Measurements from ENCODE around the gene LGALS9C. TPM values are rescaled to one million over a fixed set of nuclear protein-coding genes. Genes with fewer than 3 reads are reported as not detected.
"Not testable (repeated sequence)": the region's sequence is repeated elsewhere in the genome, so short reads cannot be mapped to it uniquely, and the experiment has no call there.

The LGALS9C gene
- total RNA-seq, 2 experiments from 2014 or later: 0.45 to 0.54 TPM

DNA sequence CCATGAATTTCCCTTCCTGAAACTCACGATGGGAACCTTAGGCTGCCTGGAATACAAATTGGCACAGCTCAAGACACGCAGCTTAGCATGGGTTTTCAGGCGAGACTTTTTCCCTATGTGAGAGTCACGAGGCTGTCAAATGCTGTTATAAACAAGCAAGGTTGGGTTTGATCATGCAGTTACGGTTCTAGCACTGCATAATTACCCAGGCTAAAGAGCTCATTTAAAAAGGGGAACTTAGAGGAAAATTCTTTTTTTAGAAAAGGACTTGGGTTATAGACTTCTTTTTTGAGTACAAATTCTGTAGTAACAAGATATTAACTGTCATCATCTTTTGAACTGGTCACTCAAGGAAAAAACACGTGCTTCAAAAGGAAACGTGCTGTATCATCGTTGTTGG, 44.5 kb downstream of the LGALS9C start:
- DNase-seq; intact Hi-C loops (cut with micrococcal nuclease); H3K27me3 Mint-ChIP-seq (ENCODE audit: low read depth); H3K9me3 Mint-ChIP-seq; H3K36me3 Mint-ChIP-seq (ENCODE audit: low read depth); H3K27ac Mint-ChIP-seq; H3K4me3 Mint-ChIP-seq; H3K4me1 Mint-ChIP-seq (ENCODE audit: low read depth); CTCF ChIA-PET: not testable (repeated sequence)

DNA sequence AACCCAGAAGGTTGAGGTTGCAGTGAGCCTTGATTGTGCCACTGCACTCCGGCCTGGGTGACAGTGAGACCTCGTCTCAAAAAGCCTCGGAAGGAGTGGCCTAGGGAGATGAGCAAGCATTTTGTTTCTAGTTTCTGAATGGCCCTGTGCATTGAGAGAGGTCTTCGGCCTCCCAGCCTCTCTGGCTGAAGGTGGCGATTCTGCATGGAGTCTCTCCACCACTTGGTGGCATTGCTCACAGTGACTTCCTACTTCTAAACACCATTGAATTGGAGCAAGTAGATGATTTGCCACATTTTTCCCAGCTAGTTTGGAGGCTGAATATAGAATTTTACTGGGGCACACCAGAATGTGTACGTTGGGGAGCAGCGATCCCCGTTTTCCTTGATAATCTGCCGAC, 48.4 kb downstream of the LGALS9C start:
- H3K9me3 Mint-ChIP-seq; H3K4me1 Mint-ChIP-seq (ENCODE audit: low read depth); DNase-seq; CTCF ChIA-PET; H3K36me3 Mint-ChIP-seq (ENCODE audit: low read depth); H3K27me3 Mint-ChIP-seq (ENCODE audit: low read depth); H3K27ac Mint-ChIP-seq; H3K4me3 Mint-ChIP-seq; intact Hi-C loops (cut with micrococcal nuclease): not testable (repeated sequence)

DNA sequence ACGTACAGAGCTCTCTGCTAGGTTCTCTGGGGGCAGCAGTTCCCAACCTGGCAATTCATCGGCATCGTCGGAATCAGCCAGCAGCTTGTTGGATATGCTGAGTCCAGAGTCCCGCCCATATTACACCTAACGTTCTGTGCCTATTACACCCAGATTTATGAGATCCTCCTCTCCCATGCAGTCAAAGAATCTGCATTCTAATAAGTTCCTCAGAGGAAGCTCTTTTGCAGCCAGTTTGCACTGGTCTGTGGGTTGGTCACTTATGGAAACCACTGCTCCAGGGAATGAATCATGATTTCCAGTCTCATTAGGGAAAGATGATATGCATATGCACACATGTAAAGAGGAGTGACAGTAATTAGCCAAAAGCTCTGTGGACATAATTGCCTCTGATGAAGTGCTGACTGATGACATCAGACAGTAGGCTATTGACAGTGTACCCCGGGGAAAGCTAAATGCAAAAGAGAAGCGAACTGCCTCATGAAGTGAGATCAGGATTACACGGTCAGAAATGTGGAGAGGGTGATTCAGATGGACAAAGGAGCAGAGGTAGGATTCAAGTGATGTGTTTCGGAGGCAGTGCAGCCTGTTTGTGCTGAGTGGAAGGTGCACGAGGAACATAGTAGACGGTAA, 49.7 kb downstream of the LGALS9C start:
- H3K27me3 Mint-ChIP-seq (ENCODE audit: low read depth); CTCF ChIA-PET; DNase-seq; H3K36me3 Mint-ChIP-seq (ENCODE audit: low read depth); H3K4me1 Mint-ChIP-seq (ENCODE audit: low read depth); H3K9me3 Mint-ChIP-seq; H3K4me3 Mint-ChIP-seq; intact Hi-C loops (cut with micrococcal nuclease); H3K27ac Mint-ChIP-seq: not testable (repeated sequence)

DNA sequence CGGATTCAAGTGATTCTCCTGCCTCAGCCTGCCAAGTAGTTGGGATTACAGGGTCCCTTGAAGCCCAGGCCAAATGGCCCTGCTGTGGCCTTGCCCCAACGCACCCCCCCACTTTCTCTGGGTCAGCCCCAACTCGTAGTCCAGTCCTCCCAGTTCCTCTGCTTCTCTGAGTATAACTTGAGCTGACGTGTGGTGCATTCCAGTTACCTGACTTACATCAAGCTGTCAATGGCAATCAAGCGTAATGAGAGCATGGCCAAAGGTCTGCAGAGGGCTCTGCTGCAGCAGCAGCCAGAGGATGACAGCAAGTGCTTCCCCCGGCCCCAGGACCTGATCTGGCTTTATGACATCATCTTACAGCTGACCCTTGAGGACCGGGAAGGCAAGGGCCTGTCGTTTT, 50.8 kb downstream of the LGALS9C start:
- H3K27ac Mint-ChIP-seq; H3K36me3 Mint-ChIP-seq (ENCODE audit: low read depth); intact Hi-C loops (cut with micrococcal nuclease); CTCF ChIA-PET; H3K4me3 Mint-ChIP-seq; DNase-seq; H3K4me1 Mint-ChIP-seq (ENCODE audit: low read depth); H3K27me3 Mint-ChIP-seq (ENCODE audit: low read depth); H3K9me3 Mint-ChIP-seq: not testable (repeated sequence)

DNA sequence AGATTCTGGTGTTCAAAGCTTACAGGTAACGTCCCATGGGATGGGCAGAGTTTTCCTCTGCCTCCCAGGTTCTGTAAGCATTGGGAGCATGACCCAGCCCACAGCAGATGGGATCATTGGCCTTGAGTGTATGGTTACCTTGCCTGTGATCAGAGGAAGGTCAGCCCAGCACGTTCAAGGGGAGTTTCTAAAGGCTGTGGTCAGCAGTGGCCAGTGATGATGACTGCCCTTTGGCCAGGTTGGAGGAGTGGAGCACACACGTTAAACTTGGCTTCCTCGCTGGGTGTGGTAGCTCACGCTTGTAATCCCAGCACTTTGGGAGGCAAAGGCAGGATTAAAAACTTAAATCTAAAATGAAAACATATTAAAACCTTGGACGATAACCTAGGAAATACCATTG, 51.8 kb downstream of the LGALS9C start:
- H3K9me3 Mint-ChIP-seq; H3K4me3 Mint-ChIP-seq; H3K27me3 Mint-ChIP-seq (ENCODE audit: low read depth); H3K36me3 Mint-ChIP-seq (ENCODE audit: low read depth); intact Hi-C loops (cut with micrococcal nuclease); H3K4me1 Mint-ChIP-seq (ENCODE audit: low read depth); H3K27ac Mint-ChIP-seq; DNase-seq; CTCF ChIA-PET: not testable (repeated sequence)

DNA sequence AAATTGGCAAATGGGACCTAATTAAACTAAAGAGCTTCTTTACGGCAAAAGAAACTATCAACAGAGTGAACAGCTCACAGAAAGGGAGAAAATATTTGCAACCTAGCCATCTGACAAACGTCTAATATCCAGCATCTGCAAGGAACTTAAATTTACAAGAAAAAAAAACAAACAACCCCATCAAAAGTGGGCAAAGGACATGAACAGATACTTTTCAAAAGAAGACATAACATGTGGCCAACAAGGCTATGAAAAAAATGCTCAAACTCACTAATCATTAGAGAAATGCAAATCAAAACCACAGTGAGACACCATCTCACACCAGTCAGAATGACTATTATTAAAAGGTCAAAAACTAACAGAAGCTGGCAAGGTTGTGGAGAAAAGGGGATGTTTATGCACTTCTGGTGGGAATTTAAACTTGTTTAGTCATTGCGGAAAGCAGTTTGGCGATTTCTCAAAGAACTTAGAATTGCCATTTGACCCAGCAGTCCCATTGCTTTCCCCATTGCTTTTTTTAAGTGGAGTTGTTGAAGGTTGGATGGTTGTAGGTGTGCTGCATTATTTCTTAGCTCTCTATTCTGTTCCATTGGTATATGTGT, 52.4 kb downstream of the LGALS9C start:
- H3K4me1 Mint-ChIP-seq (ENCODE audit: low read depth); intact Hi-C loops (cut with micrococcal nuclease); H3K36me3 Mint-ChIP-seq (ENCODE audit: low read depth); H3K9me3 Mint-ChIP-seq; DNase-seq; CTCF ChIA-PET; H3K27ac Mint-ChIP-seq; H3K27me3 Mint-ChIP-seq (ENCODE audit: low read depth); H3K4me3 Mint-ChIP-seq: not testable (repeated sequence)

DNA sequence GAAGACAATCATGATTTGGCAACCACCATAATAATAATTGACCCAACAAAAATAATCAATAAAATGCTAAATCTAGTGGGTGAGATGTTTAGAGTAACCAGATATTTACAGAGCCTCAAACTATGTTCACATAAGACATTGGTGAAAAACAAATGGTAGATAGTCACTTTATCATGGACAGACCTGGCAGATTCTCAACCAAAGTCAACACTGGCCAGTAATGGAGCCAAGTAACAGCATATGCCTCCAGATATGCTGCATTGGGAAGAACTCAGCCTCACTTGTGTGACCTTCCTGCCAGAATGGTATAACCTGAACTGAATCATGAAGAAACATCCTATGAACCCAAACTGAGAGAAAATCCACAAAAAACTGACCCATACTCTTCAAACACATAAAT, 53.8 kb downstream of the LGALS9C start:
- intact Hi-C loops (cut with micrococcal nuclease); H3K27ac Mint-ChIP-seq; H3K4me1 Mint-ChIP-seq (ENCODE audit: low read depth); H3K9me3 Mint-ChIP-seq; DNase-seq; H3K27me3 Mint-ChIP-seq (ENCODE audit: low read depth); H3K36me3 Mint-ChIP-seq (ENCODE audit: low read depth); CTCF ChIA-PET; H3K4me3 Mint-ChIP-seq: not testable (repeated sequence)

DNA sequence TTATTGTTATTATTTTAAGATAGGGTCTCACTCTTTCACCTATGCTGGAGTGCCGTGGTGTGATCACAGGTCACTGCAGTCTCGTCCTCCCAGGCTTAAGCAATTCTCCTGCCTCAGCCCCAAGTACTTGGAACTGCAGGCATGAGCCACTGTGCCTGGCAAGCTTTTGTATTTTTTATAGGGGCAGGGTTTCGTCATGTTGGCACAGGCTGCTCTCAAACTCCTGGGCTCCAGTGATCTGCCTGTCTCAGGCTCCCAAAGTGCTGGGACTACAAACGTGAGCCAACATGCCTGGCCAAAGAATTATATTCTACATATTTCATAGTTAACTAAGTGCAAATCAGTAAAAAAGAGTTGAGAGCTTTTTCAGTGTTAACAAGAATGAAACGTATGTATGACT, 65.6 kb downstream of the LGALS9C start:
- H3K27ac Mint-ChIP-seq; DNase-seq; H3K27me3 Mint-ChIP-seq (ENCODE audit: low read depth); H3K4me1 Mint-ChIP-seq (ENCODE audit: low read depth); intact Hi-C loops (cut with micrococcal nuclease); H3K36me3 Mint-ChIP-seq (ENCODE audit: low read depth); CTCF ChIA-PET; H3K9me3 Mint-ChIP-seq; H3K4me3 Mint-ChIP-seq: not testable (repeated sequence)

DNA sequence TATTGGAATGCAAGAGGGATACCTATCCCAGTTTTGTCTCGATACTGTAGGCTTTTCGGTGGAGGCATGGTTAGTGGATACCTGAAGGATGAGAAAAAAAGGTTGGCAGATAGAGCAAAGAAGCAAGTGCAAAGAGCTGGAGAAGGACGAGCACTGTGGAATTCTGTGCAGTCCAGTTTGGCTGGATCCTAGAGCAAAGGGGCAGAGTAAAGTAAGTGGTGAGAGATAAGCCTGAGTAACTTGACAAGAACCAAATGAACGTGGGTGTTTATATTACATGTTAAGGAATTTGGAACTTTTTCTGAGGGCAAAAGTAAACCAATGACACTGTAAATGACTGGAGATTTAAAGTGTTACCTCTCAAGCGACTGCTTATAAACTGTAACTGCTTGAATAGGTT, 66.3 kb downstream of the LGALS9C start:
- H3K4me3 Mint-ChIP-seq; H3K27ac Mint-ChIP-seq; H3K4me1 Mint-ChIP-seq (ENCODE audit: low read depth); H3K36me3 Mint-ChIP-seq (ENCODE audit: low read depth); DNase-seq; CTCF ChIA-PET; intact Hi-C loops (cut with micrococcal nuclease); H3K9me3 Mint-ChIP-seq; H3K27me3 Mint-ChIP-seq (ENCODE audit: low read depth): not testable (repeated sequence)

Other genes starting within 250 kb of the LGALS9C start
- 100 to 1,000 TPM; 326 to 328 TPM for gene FLII, start 218.1 kb upstream of the LGALS9C start, total RNA-seq
- 1 to 10 TPM; 6.0 to 7.1 TPM for gene MIEF2, start 216.1 kb upstream of the LGALS9C start, total RNA-seq
- 10 to 100 TPM; 59.0 to 59.5 TPM for gene TOP3A, start 161.8 kb upstream of the LGALS9C start, total RNA-seq
- 1 to 10 TPM; 8.5 to 8.8 TPM for gene SMCR8, start 161.5 kb upstream of the LGALS9C start, total RNA-seq
- 10 to 100 TPM; 46.7 to 51.0 TPM for gene SHMT1, start 113.2 kb upstream of the LGALS9C start, total RNA-seq
- gene EVPLL, start 99.0 kb upstream of the LGALS9C start, total RNA-seq: not detected
- gene TBC1D28, start 167.6 kb downstream of the LGALS9C start, total RNA-seq: not detected
- gene FOXO3B, start 205.5 kb downstream of the LGALS9C start, total RNA-seq: 1 to 10 TPM; 2.0 to 2.2 TPM